ENCODE measurements around the gene CREBRF.

GRCh38 chr5:173099461-173099860 lies 43.3 kb downstream of the CREBRF start:
- TF ChIP-seq EZH2phosphoT487 (IDR thresholded peaks at IDR 0.05; ENCODE audit: insufficient read depth, low read depth) (no peak), EZH2 (IDR thresholded peaks at IDR 0.05; ENCODE audit: insufficient read depth, poor library complexity, severe bottlenecking) (no peak)

All from GM23248 (cell line).